HepG2 (cell line): ENCODE data around the gene VPS25. TPM values are rescaled to one million over a fixed set of nuclear protein-coding genes. Genes with fewer than 3 reads are reported as not detected.

Source experiments
- BATF2 ChIP-seq: sonication (generic); formaldehyde crosslinking; IDR thresholded peaks from 2 replicates; pipeline ENCODE4 v1.8.0; 2022; ENCODE audit warnings: mild to moderate bottlenecking, missing genetic modification reagents, moderate library complexity
- CC2D1A ChIP-seq: sonication (generic); formaldehyde crosslinking; IDR thresholded peaks from 2 replicates; pipeline ENCODE4 v1.8.1; 2023; ENCODE audit warnings: mild to moderate bottlenecking, missing genetic modification reagents
- GABPB1 ChIP-seq: IDR thresholded peaks from 2 replicates; pipeline ENCODE4 v1.6.1; 2016; ENCODE audit warnings: mild to moderate bottlenecking, missing genetic modification reagents, moderate library complexity, missing compliant biosample characterization
- HES4 ChIP-seq: sonication (generic); formaldehyde crosslinking; IDR thresholded peaks from 2 replicates; pipeline ENCODE4 v1.9.0; 2021; ENCODE audit warnings: mild to moderate bottlenecking, missing genetic modification reagents, borderline replicate concordance
- LCORL ChIP-seq, 2 experiments: fragments of 450-650 bp in 1 of 2; sonication (generic) in 1 of 2; formaldehyde crosslinking in 1 of 2; IDR thresholded peaks; 2 replicates each; pipeline versions ENCODE4 v1.5.0 to v1.6.1; 2017 to 2020; ENCODE audit warnings: antibody characterized with exemption in 1 of 2, missing genetic modification reagents in 1 of 2
- RXRB ChIP-seq: IDR thresholded peaks from 2 replicates; pipeline ENCODE4 v1.6.1; 2016; ENCODE audit warnings: borderline replicate concordance, missing genetic modification reagents, missing compliant biosample characterization
- SNAPC4 ChIP-seq: sonication (generic); formaldehyde crosslinking; IDR thresholded peaks from 2 replicates; pipeline ENCODE4 v1.4.0; 2020; ENCODE audit warnings: mild to moderate bottlenecking, missing genetic modification reagents
- SPEN ChIP-seq: sonication (generic); formaldehyde crosslinking; IDR thresholded peaks from 2 replicates; pipeline ENCODE4 v1.5.1; 2020; ENCODE audit warnings: low read depth, mild to moderate bottlenecking, missing genetic modification reagents
- TBX2 ChIP-seq: sonication (generic); formaldehyde crosslinking; IDR thresholded peaks from 2 replicates; pipeline ENCODE4 v1.5.0; 2020; ENCODE audit warnings: missing genetic modification reagents, mild to moderate bottlenecking, borderline replicate concordance
- TCF7L2 ChIP-seq: IDR thresholded peaks from 2 replicates; pipeline ENCODE4 v1.6.1; 2011; ENCODE audit warnings: mild to moderate bottlenecking, low read depth, low read length, moderate library complexity
- ZFP37 ChIP-seq: sonication (generic); formaldehyde crosslinking; IDR thresholded peaks from 2 replicates; pipeline ENCODE4 v1.4.0; 2020; ENCODE audit warnings: missing genetic modification reagents, borderline replicate concordance
- ZNF225 ChIP-seq: sonication (generic); formaldehyde crosslinking; IDR thresholded peaks from 2 replicates; pipeline ENCODE4 v1.4.0; 2020; ENCODE audit warnings: mild to moderate bottlenecking, missing genetic modification reagents
- ZNF230 ChIP-seq: sonication (generic); formaldehyde crosslinking; IDR thresholded peaks from 2 replicates; pipeline ENCODE4 v1.4.0; 2020; ENCODE audit warnings: mild to moderate bottlenecking, missing genetic modification reagents
- ZNF335 ChIP-seq: sonication (generic); formaldehyde crosslinking; IDR thresholded peaks from 2 replicates; pipeline ENCODE4 v1.4.0; 2020; ENCODE audit warnings: missing genetic modification reagents
- ZNF382 ChIP-seq: sonication (generic); formaldehyde crosslinking; IDR thresholded peaks from 2 replicates; pipeline ENCODE4 v1.5.0; 2020; ENCODE audit warnings: missing genetic modification reagents, mild to moderate bottlenecking, borderline replicate concordance
- ZNF546 ChIP-seq: sonication (generic); formaldehyde crosslinking; conservative IDR thresholded peaks from 2 replicates; pipeline ENCODE4 v1.8.1; 2023; ENCODE audit warnings: mild to moderate bottlenecking, missing genetic modification reagents
- polyA plus RNA-seq, 8 experiments: library from polyadenylated mRNA; depleted of rRNA in 3 of 8; stranded (reverse) in 7 of 8; unstranded in 1 of 8; fragments of >200 nt; fragmentation: Illumina TruSeq in 4 of 8; extraction: Trizol in 4 of 8; gene quantifications; 2 replicates each; pipeline versions ENCODE4 v1.2.1 to v1.2.3, GENCODE V29; 2011 to 2016; ENCODE audit warnings: low read depth in 4 of 8, missing spikeins in 1 of 8, mixed read lengths in 1 of 8; ENCODE audit not compliant: insufficient read depth in 1 of 8
- total RNA-seq, 5 experiments: library from RNA; depleted of rRNA; stranded (reverse); fragments of >200 nt; fragmentation: Illumina TruSeq; extraction: Trizol; gene quantifications; 2 replicates each; pipeline ENCODE4 v1.2.3, GENCODE V29; 2016; ENCODE audit warnings: low read depth in 1 of 5
- TF ChIP-seq, protein P1 (sequence below): sonication (generic); formaldehyde crosslinking; conservative IDR thresholded peaks from 2 replicates; pipeline ENCODE4 v1.8.0; 2022; ENCODE audit warnings: mild to moderate bottlenecking, moderate library complexity, missing genetic modification reagents
- TF ChIP-seq, protein P2 (sequence below): sonication (generic); formaldehyde crosslinking; IDR thresholded peaks from 2 replicates; pipeline ENCODE4 v1.9.0; 2022; ENCODE audit warnings: missing genetic modification reagents, mild to moderate bottlenecking, borderline replicate concordance

Gene VPS25
- total and polyA plus RNA-seq, 2 of the 13 experiments (the other 11 are each of a cell fraction or from before 2014, with no cell fraction given): 161 to 249 TPM

- TF ChIP-seq SNAPC4 (CRISPR knock-in tag): no peak
- no peak; the same call in 1 of the 2 replicates for TF ChIP-seq RXRB
- TF ChIP-seq ZFP37 (CRISPR knock-in tag): 0 out of 2 replicates have a peak, but pooled peaks have one; percentile 45
- TF ChIP-seq ZNF382 (CRISPR knock-in tag): no peak
- no peak; the same call in 1 of the 2 replicates for TF ChIP-seq GABPB1
- TF ChIP-seq HES4 (CRISPR knock-in tag): no peak; the same call in none of the 2 replicates
- no peak for TF ChIP-seq TCF7L2
- no peak for TF ChIP-seq LCORL (IDR thresholded peaks at IDR 0.05)
- TF ChIP-seq LCORL (CRISPR knock-in tag; IDR thresholded peaks at IDR 0.05): peak; percentile 78
- no peak; the same call in 1 of the 2 replicates for TF ChIP-seq ZNF230 (CRISPR knock-in tag)
- TF ChIP-seq BATF2 (CRISPR knock-in tag): no peak
- no peak for TF ChIP-seq TBX2 (CRISPR knock-in tag)
- no peak; the same call in 1 of the 2 replicates for TF ChIP-seq ZNF546 (CRISPR knock-in tag)
- TF ChIP-seq, protein P1, sequence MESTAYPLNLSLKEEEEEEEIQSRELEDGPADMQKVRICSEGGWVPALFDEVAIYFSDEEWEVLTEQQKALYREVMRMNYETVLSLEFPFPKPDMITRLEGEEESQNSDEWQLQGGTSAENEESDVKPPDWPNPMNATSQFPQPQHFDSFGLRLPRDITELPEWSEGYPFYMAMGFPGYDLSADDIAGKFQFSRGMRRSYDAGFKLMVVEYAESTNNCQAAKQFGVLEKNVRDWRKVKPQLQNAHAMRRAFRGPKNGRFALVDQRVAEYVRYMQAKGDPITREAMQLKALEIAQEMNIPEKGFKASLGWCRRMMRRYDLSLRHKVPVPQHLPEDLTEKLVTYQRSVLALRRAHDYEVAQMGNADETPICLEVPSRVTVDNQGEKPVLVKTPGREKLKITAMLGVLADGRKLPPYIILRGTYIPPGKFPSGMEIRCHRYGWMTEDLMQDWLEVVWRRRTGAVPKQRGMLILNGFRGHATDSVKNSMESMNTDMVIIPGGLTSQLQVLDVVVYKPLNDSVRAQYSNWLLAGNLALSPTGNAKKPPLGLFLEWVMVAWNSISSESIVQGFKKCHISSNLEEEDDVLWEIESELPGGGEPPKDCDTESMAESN (CRISPR knock-in tag): no peak
- no peak for TF ChIP-seq CC2D1A
- no peak for TF ChIP-seq ZNF335 (CRISPR knock-in tag)
- TF ChIP-seq ZNF225 (CRISPR knock-in tag): no peak
- no peak for TF ChIP-seq SPEN (CRISPR knock-in tag)
- TF ChIP-seq, protein P2, sequence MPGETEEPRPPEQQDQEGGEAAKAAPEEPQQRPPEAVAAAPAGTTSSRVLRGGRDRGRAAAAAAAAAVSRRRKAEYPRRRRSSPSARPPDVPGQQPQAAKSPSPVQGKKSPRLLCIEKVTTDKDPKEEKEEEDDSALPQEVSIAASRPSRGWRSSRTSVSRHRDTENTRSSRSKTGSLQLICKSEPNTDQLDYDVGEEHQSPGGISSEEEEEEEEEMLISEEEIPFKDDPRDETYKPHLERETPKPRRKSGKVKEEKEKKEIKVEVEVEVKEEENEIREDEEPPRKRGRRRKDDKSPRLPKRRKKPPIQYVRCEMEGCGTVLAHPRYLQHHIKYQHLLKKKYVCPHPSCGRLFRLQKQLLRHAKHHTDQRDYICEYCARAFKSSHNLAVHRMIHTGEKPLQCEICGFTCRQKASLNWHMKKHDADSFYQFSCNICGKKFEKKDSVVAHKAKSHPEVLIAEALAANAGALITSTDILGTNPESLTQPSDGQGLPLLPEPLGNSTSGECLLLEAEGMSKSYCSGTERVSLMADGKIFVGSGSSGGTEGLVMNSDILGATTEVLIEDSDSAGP (CRISPR knock-in tag): no peak
These were observed 28.9 kb upstream of the VPS25 start (continued) for GRCh38 chr17:42744283-42744805.
